NCI-H2029 (cell line): ENCODE results near the gene VGLL4.

Source experiments
- DNase-seq: peaks from one replicate; lab custom pipeline; 2025; lab: John Stamatoyannopoulos, UW

VGLL4 gene

GRCh38 chr3:11627612-11628011 is 16.1 kb downstream of the VGLL4 start:
- DNase-seq, result no peak

- DNase-seq, result no peak
These were observed 17.6 kb downstream of the VGLL4 start for GRCh38 chr3:11626084-11626463.

GRCh38 chr3:11625376-11626083 is 18.2 kb downstream of the VGLL4 start:
- no peak for DNase-seq

- no peak for DNase-seq
These were observed 18.9 kb downstream of the VGLL4 start for GRCh38 chr3:11624704-11625375.

- no peak for DNase-seq
These were observed 19.6 kb downstream of the VGLL4 start for GRCh38 chr3:11624161-11624560.

GRCh38 chr3:11622586-11623550 is 20.8 kb downstream of the VGLL4 start:
- DNase-seq, result no peak

GRCh38 chr3:11621077-11621476 is 22.6 kb downstream of the VGLL4 start:
- no peak for DNase-seq

- no peak for DNase-seq
These were observed 23.6 kb downstream of the VGLL4 start for GRCh38 chr3:11619946-11620652.

GRCh38 chr3:11619461-11619860 is 24.3 kb downstream of the VGLL4 start:
- no peak for DNase-seq

GRCh38 chr3:11618904-11619303 is 24.8 kb downstream of the VGLL4 start:
- no peak for DNase-seq

GRCh38 chr3:11616551-11616950 is 27.2 kb downstream of the VGLL4 start:
- DNase-seq, result no peak

GRCh38 chr3:11613851-11614487 is 29.7 kb downstream of the VGLL4 start:
- no peak for DNase-seq

GRCh38 chr3:11613319-11613718 is 30.4 kb downstream of the VGLL4 start:
- DNase-seq, result no peak

- DNase-seq, result no peak
These were observed 31.1 kb downstream of the VGLL4 start for GRCh38 chr3:11612515-11613188.

- DNase-seq, result no peak
These were observed 32.3 kb downstream of the VGLL4 start for GRCh38 chr3:11611341-11611799.

- DNase-seq, result no peak
These were observed 32.9 kb downstream of the VGLL4 start for GRCh38 chr3:11610700-11611275.

GRCh38 chr3:11610044-11610671 is 33.6 kb downstream of the VGLL4 start:
- DNase-seq, result no peak

- DNase-seq, result no peak
These were observed 34.2 kb downstream of the VGLL4 start for GRCh38 chr3:11609481-11609880.

GRCh38 chr3:11607816-11608215 is 35.9 kb downstream of the VGLL4 start:
- no peak for DNase-seq

GRCh38 chr3:11606865-11607440 is 36.8 kb downstream of the VGLL4 start:
- no peak for DNase-seq
